Ascending aorta (tissue), 2 donors: ENCODE data around the gene PEX11B. TPM values are rescaled to one million over a fixed set of nuclear protein-coding genes. Genes with fewer than 3 reads are reported as not detected.
"Not testable (repeated sequence)": the region's sequence is repeated elsewhere in the genome, so short reads cannot be mapped to it uniquely, and the experiment has no call there.

ENCODE experiments used
- DNase-seq, 2 donors: peaks; one replicate each; pipeline ENCODE4 v3.0.0-alpha.2; 2019; ENCODE audit warnings: low spot score in 2 of 2
- H3K27ac ChIP-seq, 2 donors: fragments of 200-600 bp; sonication (generic); one replicate each; pipeline ENCODE4 v1.5.1; 2016 to 2017; ENCODE audit warnings: mild to moderate bottlenecking in 1 of 2
- H3K27me3 ChIP-seq: fragments of 200-600 bp; sonication (generic); one replicate; pipeline ENCODE4 v1.5.1; 2017
- H3K36me3 ChIP-seq, 2 donors: fragments of 200-600 bp; sonication (generic); one replicate each; pipeline ENCODE4 v1.5.1; 2016
- H3K4me1 ChIP-seq, 2 donors: fragments of 200-600 bp; sonication (generic); one replicate each; pipeline ENCODE4 v1.5.1; 2016 to 2017; ENCODE audit warnings: mild to moderate bottlenecking in 1 of 2
- H3K4me3 ChIP-seq, 2 donors: fragments of 200-600 bp; sonication (generic); one replicate each; pipeline ENCODE4 v1.5.1; 2016 to 2017; ENCODE audit warnings: mild to moderate bottlenecking in 1 of 2
- H3K9me3 ChIP-seq, 2 donors: fragments of 200-600 bp; sonication (generic); one replicate each; pipeline ENCODE4 v1.5.1; 2016
- intact Hi-C: fragments of 100-400 bp; cut with DNase I; formaldehyde crosslinking; loops from one replicate; pipeline ENCODE4 v1.15.1; 2023
- total RNA-seq: library from RNA; depleted of rRNA; stranded (reverse); fragments of >200 nt; gene quantifications from one replicate; pipeline ENCODE4 v1.1.0, GENCODE V29; 2016
- TF ChIP-seq, protein P1 (sequence below), 3 experiments: fragments of 200-600 bp in 2 of 3; fragments of 450-650 bp in 1 of 3; sonication (generic) in 2 of 3; IDR thresholded peaks; one replicate each; pipeline ENCODE4 v1.5.1; 2016 to 2019; ENCODE audit warnings: antibody characterized with exemption in 3 of 3, mild to moderate bottlenecking in 1 of 3, moderate library complexity in 1 of 3

The PEX11B gene
- total RNA-seq, 1 donor from 2014 or later = 11.2 TPM

DNA sequence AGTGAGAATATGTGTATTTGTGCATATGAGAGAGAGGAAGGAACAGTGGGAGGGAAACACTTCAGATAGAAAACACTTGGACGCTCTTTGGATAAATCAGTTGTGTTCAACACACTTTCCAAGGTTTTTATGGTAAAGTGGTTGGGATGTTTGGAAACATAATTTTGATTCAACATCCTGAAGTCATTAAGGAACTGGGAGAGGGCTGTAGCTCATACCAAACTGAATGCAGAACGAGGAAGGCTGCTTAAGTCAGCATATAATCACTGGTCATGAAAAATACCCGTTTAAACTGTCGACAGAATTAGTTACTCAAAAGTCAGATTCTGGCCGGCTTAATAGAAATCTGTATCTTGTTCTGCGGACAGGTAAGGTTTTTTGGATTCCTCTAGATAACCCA is 24.4 kb upstream of the PEX11B start:
- Histone ChIP-seq H3K9me3 (no peaks in the 10 kb centered on the region), H3K4me3 (no peak overlapping the region), H3K27me3 (no peaks in the 10 kb centered on the region), H3K4me1 (no peaks in the 10 kb centered on the region), H3K27ac (no peak overlapping the region), H3K36me3 (peaks cover 40 to 45% of the 10 kb centered on the region in 2 donors)
- DNase-seq = no peak
- TF ChIP-seq, protein P1, sequence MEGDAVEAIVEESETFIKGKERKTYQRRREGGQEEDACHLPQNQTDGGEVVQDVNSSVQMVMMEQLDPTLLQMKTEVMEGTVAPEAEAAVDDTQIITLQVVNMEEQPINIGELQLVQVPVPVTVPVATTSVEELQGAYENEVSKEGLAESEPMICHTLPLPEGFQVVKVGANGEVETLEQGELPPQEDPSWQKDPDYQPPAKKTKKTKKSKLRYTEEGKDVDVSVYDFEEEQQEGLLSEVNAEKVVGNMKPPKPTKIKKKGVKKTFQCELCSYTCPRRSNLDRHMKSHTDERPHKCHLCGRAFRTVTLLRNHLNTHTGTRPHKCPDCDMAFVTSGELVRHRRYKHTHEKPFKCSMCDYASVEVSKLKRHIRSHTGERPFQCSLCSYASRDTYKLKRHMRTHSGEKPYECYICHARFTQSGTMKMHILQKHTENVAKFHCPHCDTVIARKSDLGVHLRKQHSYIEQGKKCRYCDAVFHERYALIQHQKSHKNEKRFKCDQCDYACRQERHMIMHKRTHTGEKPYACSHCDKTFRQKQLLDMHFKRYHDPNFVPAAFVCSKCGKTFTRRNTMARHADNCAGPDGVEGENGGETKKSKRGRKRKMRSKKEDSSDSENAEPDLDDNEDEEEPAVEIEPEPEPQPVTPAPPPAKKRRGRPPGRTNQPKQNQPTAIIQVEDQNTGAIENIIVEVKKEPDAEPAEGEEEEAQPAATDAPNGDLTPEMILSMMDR (IDR thresholded peaks at IDR 0.05) = no peak
- intact Hi-C loops = no loop called here

DNA sequence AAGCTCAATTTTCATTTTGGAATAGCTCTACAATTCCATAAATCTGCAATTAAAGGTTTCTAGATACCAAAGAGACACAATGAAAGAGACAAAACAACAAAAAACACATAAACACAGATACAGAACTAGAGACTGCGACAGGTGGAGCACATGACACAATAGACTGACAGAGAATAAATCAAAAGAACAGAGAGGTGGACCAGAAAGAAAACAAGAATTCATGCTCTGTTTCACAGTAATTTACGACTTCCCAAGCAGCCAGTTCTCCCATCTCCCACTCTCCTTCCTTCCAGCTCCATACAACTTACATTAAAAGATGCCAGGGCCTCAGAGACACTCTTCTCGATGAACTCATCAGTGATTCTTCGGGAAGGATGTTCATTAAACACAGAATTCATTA is 23.9 kb upstream of the PEX11B start:
- no peaks in the 10 kb centered on the region for H3K9me3 ChIP-seq
- H3K4me3 ChIP-seq = no peak overlapping the region
- H3K27me3 ChIP-seq = no peaks in the 10 kb centered on the region
- TF ChIP-seq, protein P1 (IDR thresholded peaks at IDR 0.05) = no peak
- no peak for DNase-seq
- no peak overlapping the region for H3K27ac ChIP-seq
- intact Hi-C loops = no loop called here
- no peaks in the 10 kb centered on the region for H3K4me1 ChIP-seq
- H3K36me3 ChIP-seq = peaks cover 40 to 48% of the 10 kb centered on the region in 2 donors

DNA sequence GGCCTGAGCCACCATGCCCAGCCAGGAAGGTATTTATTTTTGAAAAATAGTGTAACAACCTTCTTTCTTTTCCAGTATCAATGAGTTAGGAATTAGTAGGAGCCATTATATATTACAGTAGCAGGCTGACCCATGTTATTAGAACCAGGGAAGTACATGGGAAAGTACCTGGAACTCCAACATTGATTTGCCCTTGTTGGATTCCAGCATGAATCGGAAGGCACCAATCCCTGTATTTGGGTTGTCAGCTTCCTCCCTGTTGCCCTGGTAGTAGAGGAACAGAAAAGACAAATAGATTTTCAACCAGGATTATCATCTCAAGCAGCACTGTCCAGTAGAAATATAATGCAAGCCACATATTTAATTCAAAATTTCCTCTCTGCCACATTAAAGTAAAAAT is 18.9 kb upstream of the PEX11B start:
- Histone ChIP-seq H3K4me1 (no peaks in the 10 kb centered on the region), H3K4me3 (no peak overlapping the region), H3K36me3 (peaks cover 51 to 59% of the 10 kb centered on the region in 2 donors), H3K27me3 (no peaks in the 10 kb centered on the region), H3K27ac (no peak overlapping the region), H3K9me3 (no peaks in the 10 kb centered on the region)
- DNase-seq = no peak
- intact Hi-C loops = no loop called here
- TF ChIP-seq, protein P1 (IDR thresholded peaks at IDR 0.05) = no peak

DNA sequence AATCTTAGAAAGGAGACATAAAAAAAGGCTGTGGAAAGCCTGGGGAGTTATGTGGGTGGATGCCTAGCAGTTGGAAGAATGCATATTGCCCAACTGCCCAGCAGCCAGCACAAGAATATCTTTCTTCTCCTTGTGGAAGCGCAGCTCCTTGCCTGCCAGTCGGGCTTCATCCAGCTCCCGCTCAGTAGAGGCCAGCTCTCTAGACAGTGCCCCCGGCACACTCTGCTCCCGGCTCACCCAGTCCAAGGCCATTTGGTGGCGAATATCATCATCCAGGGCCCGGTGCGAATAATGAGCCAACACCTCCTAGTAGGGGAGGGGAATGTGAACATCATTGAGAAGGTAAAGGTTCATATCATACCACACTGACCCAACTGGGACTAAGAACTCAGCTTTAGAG is 17.7 kb upstream of the PEX11B start:
- TF ChIP-seq, protein P1 (IDR thresholded peaks at IDR 0.05) = no peak
- no peak for DNase-seq
- Histone ChIP-seq H3K9me3 (no peaks in the 10 kb centered on the region), H3K36me3 (peaks cover 46 to 53% of the 10 kb centered on the region in 2 donors), H3K4me1 (no peaks in the 10 kb centered on the region), H3K27me3 (no peaks in the 10 kb centered on the region), H3K27ac (no peak overlapping the region), H3K4me3 (no peak overlapping the region)
- intact Hi-C loops = no loop called here

DNA sequence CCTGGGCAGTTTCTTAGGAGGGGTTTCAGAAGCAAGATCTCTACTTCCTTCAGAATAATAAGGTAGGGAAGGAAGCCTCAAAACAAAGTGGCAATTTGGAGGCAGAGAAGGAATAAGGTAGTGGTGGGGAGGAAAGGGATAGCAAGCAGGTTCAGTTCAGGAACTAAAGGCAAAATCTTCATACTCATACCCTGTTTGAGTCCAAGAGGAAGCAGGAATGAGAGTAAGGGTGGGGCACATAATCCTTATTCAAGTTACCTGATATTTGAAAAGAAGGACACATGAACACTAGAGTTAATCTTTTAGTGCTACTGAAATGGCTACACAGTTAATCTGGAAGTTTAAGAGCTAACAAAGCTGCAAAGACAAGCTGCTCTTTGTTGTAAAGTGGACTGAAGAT is 17.2 kb upstream of the PEX11B start:
- no peak overlapping the region for H3K27ac ChIP-seq
- intact Hi-C loops = no loop called here
- H3K9me3 ChIP-seq = no peaks in the 10 kb centered on the region
- H3K27me3 ChIP-seq = no peaks in the 10 kb centered on the region
- peaks cover 45 to 56% of the 10 kb centered on the region in 2 donors for H3K36me3 ChIP-seq
- TF ChIP-seq, protein P1 (IDR thresholded peaks at IDR 0.05) = no peak
- H3K4me1 ChIP-seq = no peaks in the 10 kb centered on the region
- DNase-seq = no peak
- H3K4me3 ChIP-seq = no peak overlapping the region

DNA sequence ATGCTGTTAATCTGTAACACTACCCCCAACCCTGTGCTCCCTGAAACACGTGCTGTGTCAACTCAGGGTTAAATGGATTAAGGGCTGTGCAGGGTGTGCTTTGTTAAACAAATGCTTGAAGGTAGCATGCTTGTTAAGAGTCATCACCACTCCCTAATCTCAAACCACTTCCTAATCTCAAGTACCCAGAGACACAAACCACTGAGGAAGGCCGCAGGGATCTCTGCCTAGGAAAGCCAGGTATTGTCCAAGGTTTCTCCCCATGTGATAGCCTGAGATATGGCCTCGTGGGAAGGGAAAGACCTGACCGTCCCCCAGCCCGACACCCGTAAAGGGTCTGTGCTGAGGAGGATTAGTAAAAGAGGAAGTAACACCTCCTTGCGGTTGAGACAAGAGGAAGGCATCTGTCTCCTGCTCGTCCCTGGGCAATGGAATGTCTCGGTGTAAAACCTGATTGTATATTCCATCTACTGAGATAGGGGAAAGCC is 14.0 kb upstream of the PEX11B start:
- H3K27ac ChIP-seq, H3K27me3 ChIP-seq, H3K9me3 ChIP-seq, H3K4me3 ChIP-seq, intact Hi-C loops, H3K4me1 ChIP-seq, DNase-seq: not testable (repeated sequence)
- peaks cover 40 to 56% of the 10 kb centered on the region in 2 donors for H3K36me3 ChIP-seq
